Measurements from ENCODE around the gene RHOT2. TPM values are rescaled to one million over a fixed set of nuclear protein-coding genes. Genes with fewer than 3 reads are reported as not detected.

RHOT2 gene
- total RNA-seq, 1 experiment from 2014 or later: 184 TPM

GRCh38 chr16:693364-693763, 25.4 kb downstream of the RHOT2 start:
- Histone ChIP-seq H3K27me3 (replicated peaks; ENCODE audit: insufficient read depth, low read depth, low read length, poor library complexity) (peaks cover 38% of the 10 kb centered on the region), H3K4me3 (ENCODE audit: low read depth, low read length, poor library complexity, severe bottlenecking) (no peak overlapping the region), H3K9me3 (ENCODE audit: low read depth, low read length, poor library complexity, severe bottlenecking) (no peaks in the 10 kb centered on the region), H3K27ac (ENCODE audit: low read depth, low read length, poor library complexity, severe bottlenecking) (no peak overlapping the region), H3K4me1 (ENCODE audit: insufficient read depth, low read length, poor library complexity, severe bottlenecking) (peaks cover 22% of the 10 kb centered on the region), H3K36me3 (ENCODE audit: insufficient read depth, low read length, poor library complexity, severe bottlenecking) (no peaks in the 10 kb centered on the region)
- BruUV-seq (replicated peaks): no TSS peak
- POLR2A ChIA-PET (ENCODE audit: low non-redundant PET): no interaction called here
- CTCF ChIA-PET: interaction anchor here (1.4 kb wide), 1 partner anchor 19 kb away, joined by 3 read pairs; no protein-coding TSS in a partner anchor
- intact Hi-C loops (cut with micrococcal nuclease; ENCODE audit: unreplicated experiment): no loop called here
- TF ChIP-seq CTCF (conservative IDR thresholded peaks at IDR 0.05; ENCODE audit: low read depth, low read length) (no peak), EZH2 (IDR thresholded peaks at IDR 0.05; ENCODE audit: borderline replicate concordance, low read depth, low read length, poor library complexity, severe bottlenecking) (no peak)
- no peak for DNase-seq (ENCODE audit: low spot score)

- DNase-seq (ENCODE audit: low spot score): peak; percentile 63
- H3K9me3 ChIP-seq (ENCODE audit: low read depth, low read length, poor library complexity, severe bottlenecking): no peaks in the 10 kb centered on the region
- H3K36me3 ChIP-seq (ENCODE audit: insufficient read depth, low read length, poor library complexity, severe bottlenecking): no peaks in the 10 kb centered on the region
- POLR2A ChIA-PET (ENCODE audit: low non-redundant PET): no interaction called here
- intact Hi-C loops (cut with micrococcal nuclease; ENCODE audit: unreplicated experiment): no loop called here
- H3K27ac ChIP-seq (ENCODE audit: low read depth, low read length, poor library complexity, severe bottlenecking): no peak overlapping the region
- H3K4me3 ChIP-seq (ENCODE audit: low read depth, low read length, poor library complexity, severe bottlenecking): peak overlapping the region; percentile 35
- CTCF ChIA-PET: interaction anchor here (1.4 kb wide), 1 partner anchor 19 kb away, joined by 3 read pairs; no protein-coding TSS in a partner anchor
- no TSS peak for BruUV-seq (replicated peaks)
- peaks cover 40% of the 10 kb centered on the region for H3K27me3 ChIP-seq (replicated peaks; ENCODE audit: insufficient read depth, low read depth, low read length, poor library complexity)
- peaks cover 22% of the 10 kb centered on the region for H3K4me1 ChIP-seq (ENCODE audit: insufficient read depth, low read length, poor library complexity, severe bottlenecking)
- no peak for TF ChIP-seq CTCF (conservative IDR thresholded peaks at IDR 0.05; ENCODE audit: low read depth, low read length)
- no peak for TF ChIP-seq EZH2 (IDR thresholded peaks at IDR 0.05; ENCODE audit: borderline replicate concordance, low read depth, low read length, poor library complexity, severe bottlenecking)
Observed at GRCh38 chr16:693766-694165, 25.8 kb downstream of the RHOT2 start.

- Histone ChIP-seq H3K27ac (ENCODE audit: low read depth, low read length, poor library complexity, severe bottlenecking) (no peak overlapping the region), H3K27me3 (replicated peaks; ENCODE audit: insufficient read depth, low read depth, low read length, poor library complexity) (peaks cover 44% of the 10 kb centered on the region), H3K4me3 (ENCODE audit: low read depth, low read length, poor library complexity, severe bottlenecking) (peak overlapping the region; percentile 35), H3K9me3 (ENCODE audit: low read depth, low read length, poor library complexity, severe bottlenecking) (no peaks in the 10 kb centered on the region), H3K36me3 (ENCODE audit: insufficient read depth, low read length, poor library complexity, severe bottlenecking) (no peaks in the 10 kb centered on the region), H3K4me1 (ENCODE audit: insufficient read depth, low read length, poor library complexity, severe bottlenecking) (peaks cover 16% of the 10 kb centered on the region)
- DNase-seq (ENCODE audit: low spot score): no peak
- BruUV-seq (replicated peaks): no TSS peak
- TF ChIP-seq EZH2 (IDR thresholded peaks at IDR 0.05; ENCODE audit: borderline replicate concordance, low read depth, low read length, poor library complexity, severe bottlenecking): peak; percentile 70
- no peak for TF ChIP-seq CTCF (conservative IDR thresholded peaks at IDR 0.05; ENCODE audit: low read depth, low read length)
- POLR2A ChIA-PET (ENCODE audit: low non-redundant PET): no interaction called here
- CTCF ChIA-PET: interaction anchor here (1.4 kb wide), 1 partner anchor 18 kb away, joined by 3 read pairs; no protein-coding TSS in a partner anchor
- intact Hi-C loops (cut with micrococcal nuclease; ENCODE audit: unreplicated experiment): no loop called here
Observed at GRCh38 chr16:694187-694862, 26.4 kb downstream of the RHOT2 start.
